Prostate gland (tissue), 1 donor: ENCODE data around the gene BRPF1.

Experiments used
- POLR2A ChIP-seq: fragments of 450-650 bp; IDR thresholded peaks from one replicate; pipeline ENCODE4 v1.6.1; 2016; ENCODE audit warnings: antibody characterized with exemption, mild to moderate bottlenecking
- POLR2AphosphoS5 ChIP-seq: sonication (generic); formaldehyde crosslinking; IDR thresholded peaks from one replicate; pipeline ENCODE4 v1.6.1; 2017; ENCODE audit warnings: antibody characterized with exemption

DNA sequence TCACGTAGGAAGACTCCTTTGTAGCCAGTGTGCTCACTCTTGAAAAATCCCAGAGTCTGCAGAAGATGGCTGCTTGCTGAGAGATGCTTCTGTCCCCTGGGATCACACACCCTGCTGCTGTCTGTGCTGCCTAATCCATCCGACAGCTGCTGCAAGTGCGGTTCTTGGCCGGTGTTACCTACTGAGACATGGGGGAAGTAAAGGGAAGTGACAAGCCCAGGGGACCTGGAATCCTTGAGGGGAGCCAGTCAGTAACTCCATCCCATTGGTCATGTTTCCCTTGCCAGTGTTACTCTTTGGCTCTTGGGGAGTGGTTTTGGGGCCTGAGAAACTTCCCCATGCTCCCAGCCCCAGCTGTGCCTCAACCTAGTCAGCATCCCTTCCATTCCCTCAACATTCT, 36.2 kb upstream of the BRPF1 start:
- no peak for TF ChIP-seq POLR2AphosphoS5
- no peak for TF ChIP-seq POLR2A
